ENCODE measurements around the gene RAB18.
"Not testable (repeated sequence)": the region's sequence is repeated elsewhere in the genome, so short reads cannot be mapped to it uniquely, and the experiment has no call there.

Gene RAB18

DNA sequence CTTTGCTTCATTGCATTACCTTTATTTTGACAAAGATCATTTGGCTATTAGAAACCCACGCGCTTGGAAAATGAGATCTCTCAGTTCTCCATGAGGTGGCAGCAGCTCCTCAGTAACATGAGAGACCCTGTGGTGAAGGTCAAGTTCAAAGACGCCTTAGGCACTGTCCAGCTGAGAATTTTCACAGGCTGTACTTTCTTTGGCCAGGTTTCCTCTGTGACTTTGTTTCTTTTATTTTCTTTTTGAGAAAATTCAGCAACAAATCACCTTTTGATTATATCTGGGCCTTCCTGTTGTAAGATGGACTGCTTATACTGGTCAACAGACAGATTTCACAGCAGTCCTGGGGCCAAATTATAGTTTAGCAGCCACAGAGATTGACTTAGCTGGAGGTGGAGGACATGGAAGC is 54.5 kb downstream of the RAB18 start:
- DNase-seq: no peak

DNA sequence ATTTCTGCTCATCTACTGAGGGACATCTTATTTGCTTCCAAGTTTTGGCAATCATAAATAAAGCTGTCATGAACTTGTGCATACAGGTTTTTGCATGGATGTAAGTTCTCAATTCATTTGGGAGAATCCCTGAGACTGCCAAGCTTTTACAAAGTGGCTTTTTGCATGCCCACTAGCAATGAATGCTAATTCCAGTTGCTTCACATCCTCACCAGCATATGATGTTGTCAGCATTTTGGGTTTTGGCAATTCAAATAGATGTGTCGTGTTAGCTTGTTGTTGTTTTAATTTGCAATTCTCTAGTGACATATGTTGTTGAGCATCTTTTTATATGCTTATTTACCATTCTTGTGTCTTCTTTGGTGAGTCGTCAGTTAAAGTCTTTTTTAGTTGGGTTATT is 57.2 kb downstream of the RAB18 start:
- no peak for DNase-seq

DNA sequence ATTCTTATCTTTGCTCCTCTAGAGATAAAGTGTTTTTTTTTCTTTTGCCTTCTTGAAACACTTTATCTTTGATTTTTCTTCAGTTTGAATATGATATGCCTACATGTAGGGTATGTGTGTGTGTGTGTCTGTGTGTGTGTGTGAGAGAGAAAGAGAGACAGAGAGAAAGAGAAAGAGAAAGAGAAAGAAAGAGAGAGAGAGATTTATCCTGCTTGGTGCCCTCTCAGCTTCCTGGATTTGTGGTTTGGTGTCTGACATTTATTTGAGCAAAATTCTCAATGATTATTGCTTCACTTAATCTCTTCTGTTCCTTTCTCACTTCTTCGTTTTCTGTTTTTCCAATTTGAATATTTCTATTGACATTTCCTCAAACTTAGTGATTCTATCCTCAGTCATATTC is 60.3 kb downstream of the RAB18 start:
- DNase-seq: no peak

DNA sequence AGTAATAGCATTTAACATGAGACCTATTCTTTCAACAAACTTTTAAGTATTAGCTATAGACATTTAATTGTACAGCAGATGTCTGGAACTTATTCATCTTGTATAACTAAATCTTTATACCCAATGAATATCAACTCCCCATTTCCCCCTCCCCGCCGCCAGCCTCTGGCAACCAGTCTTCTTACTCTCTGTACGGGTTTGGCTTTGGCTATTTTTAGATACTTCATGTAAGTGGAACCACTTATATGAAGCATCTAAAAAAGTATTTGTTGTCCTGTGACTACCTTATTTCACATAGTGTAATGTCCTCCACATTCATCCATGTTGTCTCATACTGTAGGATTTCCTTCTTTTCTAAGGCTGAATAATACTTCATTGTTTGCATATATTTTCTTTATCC is 60.8 kb downstream of the RAB18 start:
- DNase-seq: no peak

DNA sequence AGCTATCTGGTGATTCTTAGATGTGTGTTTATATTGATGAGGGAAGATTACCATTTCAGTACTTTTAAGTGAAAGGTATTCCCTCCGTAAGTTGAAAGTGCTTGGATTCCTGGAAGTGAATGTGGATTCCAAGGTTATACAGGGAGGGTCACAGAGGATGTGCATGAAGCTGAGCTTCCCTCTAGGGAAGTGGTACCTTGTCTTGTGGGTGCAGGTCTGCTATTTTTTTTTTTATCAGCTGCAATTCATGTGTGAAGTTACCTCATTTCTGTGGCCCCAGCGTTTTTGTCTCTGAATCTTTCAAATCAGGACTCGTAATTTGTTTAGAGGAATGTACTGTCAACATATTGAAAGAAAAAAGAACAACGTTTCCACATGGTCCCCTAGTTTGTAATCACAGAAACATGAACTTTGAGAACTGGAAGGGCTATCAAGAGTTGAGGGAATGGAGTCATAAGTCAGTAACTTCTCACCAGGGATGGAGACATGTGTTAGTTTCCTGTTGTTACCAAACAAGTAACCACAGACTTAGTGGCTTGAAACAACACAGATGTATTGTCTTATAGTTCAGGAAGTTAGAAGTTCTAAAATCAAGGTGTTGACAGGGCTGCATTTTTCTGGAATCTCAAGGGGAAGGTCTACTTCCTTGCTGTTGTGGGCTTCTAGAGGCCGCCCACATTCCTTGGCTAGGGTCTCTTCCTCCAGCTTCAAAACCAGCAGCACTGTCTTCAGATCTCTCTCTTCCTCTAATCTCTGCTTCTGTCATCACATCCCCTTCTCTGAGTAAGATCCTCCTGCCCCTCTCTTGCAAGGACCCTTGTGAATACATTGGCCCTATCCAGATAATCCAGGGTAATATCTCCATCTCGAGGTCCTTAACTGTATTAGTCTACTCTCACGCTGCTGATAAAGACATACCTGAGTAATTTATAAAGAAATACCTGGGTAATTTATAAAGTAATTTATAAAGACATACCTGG is 64.4 kb downstream of the RAB18 start:
- no peak for DNase-seq

DNA sequence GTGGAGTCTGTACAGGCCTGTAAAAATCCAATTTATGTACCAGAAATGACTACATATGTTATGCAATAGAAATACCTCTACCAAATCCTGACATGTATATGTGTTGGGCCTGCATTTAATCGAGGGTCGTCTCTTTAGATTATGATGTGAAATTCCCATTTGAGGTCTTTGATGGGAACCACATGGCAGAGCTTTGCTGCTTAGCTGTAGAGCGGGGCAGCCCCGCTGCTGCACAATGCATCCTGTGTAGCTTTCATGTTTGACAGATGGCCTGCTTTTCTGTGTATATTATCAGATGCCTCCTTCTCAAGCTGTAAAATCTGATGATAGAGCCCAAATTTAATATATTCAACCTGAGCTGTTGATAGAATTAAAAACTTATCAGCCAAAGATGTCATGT is 65.8 kb downstream of the RAB18 start:
- DNase-seq: no peak

DNA sequence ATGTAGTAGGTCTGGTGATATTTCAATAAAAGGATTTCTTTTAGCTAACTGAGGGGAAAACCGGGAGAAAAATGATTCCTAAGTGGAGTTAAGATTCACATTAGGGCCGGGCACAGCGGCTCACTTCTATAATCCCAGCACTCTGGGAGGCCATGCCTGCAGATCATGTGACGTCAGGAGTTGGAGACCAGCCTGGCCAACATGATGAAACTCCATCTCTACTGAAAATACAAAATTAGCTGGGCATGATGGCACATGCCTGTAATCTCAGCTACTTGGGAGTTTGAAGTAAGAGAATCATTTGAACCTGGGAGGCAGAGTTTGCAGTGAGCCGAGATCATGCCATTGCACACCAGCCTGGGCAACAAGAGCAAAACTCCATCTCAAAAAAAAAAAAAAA is 72.9 kb downstream of the RAB18 start:
- not testable (repeated sequence) for DNase-seq

DNA sequence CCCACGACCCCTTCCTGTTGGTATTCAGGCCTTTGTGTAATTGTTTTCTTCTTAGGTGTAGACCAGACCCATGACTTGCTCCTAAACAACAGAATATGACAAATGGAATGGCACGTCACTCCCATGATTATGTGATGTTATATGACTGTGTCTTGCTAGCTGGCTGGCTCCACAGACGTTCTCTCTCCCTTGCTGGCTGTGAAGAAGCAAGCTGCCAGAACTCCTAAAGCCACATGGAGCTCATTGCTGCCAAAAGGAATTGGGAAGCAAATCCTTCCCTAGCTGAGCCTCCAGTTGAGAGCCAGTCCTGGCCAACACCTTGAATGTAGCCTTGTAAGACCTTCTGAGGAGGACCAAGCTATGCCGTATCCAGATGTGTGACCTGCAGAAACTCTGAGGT is 74.2 kb downstream of the RAB18 start:
- DNase-seq: no peak

DNA sequence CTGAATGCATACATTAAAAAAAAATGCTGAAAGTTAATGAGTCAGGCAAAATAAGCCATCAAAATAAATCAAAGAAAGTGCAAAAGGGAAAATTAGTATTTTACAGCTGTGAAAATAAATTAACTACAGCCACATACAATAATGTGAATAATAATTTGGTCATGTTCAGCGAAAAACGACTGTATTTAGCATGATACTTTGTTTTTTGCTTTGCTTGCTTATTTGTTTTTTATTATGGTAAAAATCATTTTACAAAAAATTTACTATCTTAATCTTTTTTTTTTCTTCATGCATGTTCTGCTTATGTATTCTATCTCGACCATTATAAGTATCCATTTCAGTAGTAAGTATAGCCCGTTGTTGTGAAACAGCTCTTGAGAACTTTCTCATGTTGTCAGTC is 77.1 kb downstream of the RAB18 start:
- no peak for DNase-seq

DNA sequence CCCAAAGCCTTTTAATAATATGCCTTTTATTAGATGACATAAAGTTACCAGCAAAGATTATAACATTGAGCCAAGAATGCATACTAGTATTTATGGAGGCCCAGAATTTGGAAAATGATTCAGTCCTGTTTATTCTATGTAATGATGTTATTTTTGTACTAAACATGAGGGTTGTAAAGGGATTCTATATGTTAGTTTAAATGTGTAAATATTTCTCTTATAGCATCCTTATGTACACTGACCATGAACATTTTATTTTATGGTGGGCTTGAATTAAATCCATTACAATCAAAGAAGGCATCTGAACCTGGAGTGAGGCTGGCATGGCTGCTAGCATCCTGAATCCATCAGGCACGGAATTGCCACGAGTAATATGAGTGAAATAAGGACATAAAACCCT is 80.2 kb downstream of the RAB18 start:
- no peak for DNase-seq

Measured in stimulated activated naive CD4-positive, alpha-beta T cell treated with Interleukin-2 at 50 U/mL for 16 hours (primary cell).